ENCODE data around the gene CCNJ. TPM values are rescaled to one million over a fixed set of nuclear protein-coding genes. Genes with fewer than 3 reads are reported as not detected.

CCNJ gene
- polyA plus RNA-seq, 1 of the 3 experiments (the other 2 are of a cell fraction) = 4.3 TPM

GRCh38 chr10:96041146-96041545 lies 2.2 kb upstream of the CCNJ start:
- DNase-seq = no peak
- ChIA-PET POLR2A (no interaction called here), CTCF (no interaction called here)
- Histone ChIP-seq H3F3A (replicated peaks; ENCODE audit: insufficient read depth) (peaks cover 4% of the 10 kb centered on the region), H3K27me3 (ENCODE audit: insufficient read depth) (no peaks in the 10 kb centered on the region), H3K36me3 (replicated peaks in 1 of 2; ENCODE audit: control insufficient read depth in 1 of 2, insufficient read depth in 2 of 2, low read length in 1 of 2) (peaks cover 0 to 3% of the 10 kb centered on the region in 2 experiments), H3K4me3 (ENCODE audit: low read depth in 2 of 2, low read length in 1 of 2) (no peak overlapping the region), H3K9ac (no peak overlapping the region), H3K27ac (ENCODE audit: low read depth in 2 of 2, low read length in 1 of 2) (no peak overlapping the region), H3K4me2 (no peak overlapping the region), H2AFZ (ENCODE audit: low read depth) (no peak overlapping the region), H3K9me2 (no peaks in the 10 kb centered on the region), H3K79me2 (ENCODE audit: insufficient read depth) (peaks cover 31% of the 10 kb centered on the region), H3K9me3 (no peaks in the 10 kb centered on the region), H4K20me1 (ENCODE audit: insufficient read depth) (no peaks in the 10 kb centered on the region), H3K4me1 (ENCODE audit: control insufficient read depth in 1 of 2, insufficient read depth in 2 of 2, low read depth in 1 of 2, low read length in 1 of 2) (peaks cover 0 to 6% of the 10 kb centered on the region in 2 experiments; a peak in 2 of 4 replicates)
- WGBS (ENCODE audit: low lambda C conversion rate) = 97% methylated on average over 11 of the region's 11 CpGs
- TF ChIP-seq CHD2 (IDR thresholded peaks at IDR 0.05; ENCODE audit: low read length, partially characterized antibody) (no peak), YY1 (IDR thresholded peaks at IDR 0.05; ENCODE audit: low read depth) (no peak), GATA2 (CRISPR knock-in tag; IDR thresholded peaks at IDR 0.05) (no peak), PBX3 (IDR thresholded peaks at IDR 0.05) (no peak), MXI1 (IDR thresholded peaks at IDR 0.05; ENCODE audit: low read depth, low read length) (no peak), EP300 (IDR thresholded peaks at IDR 0.05; ENCODE audit: borderline replicate concordance in 1 of 2, low read depth in 1 of 2, low read length in 1 of 2) (no peak), FOXJ3 (CRISPR knock-in tag; IDR thresholded peaks at IDR 0.05) (no peak), FOXM1 (IDR thresholded peaks at IDR 0.05; ENCODE audit: low read depth) (no peak), NFIC (IDR thresholded peaks at IDR 0.05; ENCODE audit: borderline replicate concordance) (no peak), RXRA (IDR thresholded peaks at IDR 0.05; ENCODE audit: borderline replicate concordance, low read depth) (no peak), RAD21 (IDR thresholded peaks at IDR 0.05; ENCODE audit: low read length) (no peak), RFX5 (IDR thresholded peaks at IDR 0.05; ENCODE audit: low read length) (no peak)

GRCh38 chr10:96043893-96044715 lies 721 bp downstream of the CCNJ start:
- Histone ChIP-seq H3F3A (replicated peaks; ENCODE audit: insufficient read depth) (peaks cover 4% of the 10 kb centered on the region), H3K4me1 (ENCODE audit: control insufficient read depth in 1 of 2, insufficient read depth in 2 of 2, low read depth in 1 of 2, low read length in 1 of 2) (peaks cover 0 to 6% of the 10 kb centered on the region in 2 experiments; a peak in 2 of 4 replicates), H3K9me3 (no peaks in the 10 kb centered on the region), H2AFZ (ENCODE audit: low read depth) (peak overlapping the region; percentile 80), H3K79me2 (ENCODE audit: insufficient read depth) (peaks cover 60% of the 10 kb centered on the region), H3K27me3 (ENCODE audit: insufficient read depth) (no peaks in the 10 kb centered on the region), H3K4me2 (peak overlapping the region; percentile 91), H4K20me1 (ENCODE audit: insufficient read depth) (peaks cover 7% of the 10 kb centered on the region; the same call in 1 of the 2 replicates), H3K9me2 (no peaks in the 10 kb centered on the region), H3K36me3 (replicated peaks in 1 of 2; ENCODE audit: control insufficient read depth in 1 of 2, insufficient read depth in 2 of 2, low read length in 1 of 2) (peaks cover 0 to 12% of the 10 kb centered on the region in 2 experiments), H3K4me3 (ENCODE audit: low read depth in 2 of 2, low read length in 1 of 2) (peak overlapping the region; percentile 76 to 92), H3K9ac (peak overlapping the region; percentile 92), H3K27ac (ENCODE audit: low read depth in 2 of 2, low read length in 1 of 2) (peak overlapping the region; percentile 75 to 89)
- WGBS (ENCODE audit: low lambda C conversion rate) = 0% methylated on average over 15 of the region's 58 CpGs
- CTCF ChIA-PET = interaction anchor here (3.0 kb wide), 1 partner anchor 27 kb away, joined by 13 read pairs; no protein-coding TSS in a partner anchor
- DNase-seq = peak; percentile 83
- POLR2A ChIA-PET = interaction anchor here (2.6 to 3.6 kb wide), 2 partner anchors 46 to 86 kb away, joined by 13 to 20 read pairs; partner anchors contain the start of gene ZNF518A
- TF ChIP-seq FOXM1 (IDR thresholded peaks at IDR 0.05; ENCODE audit: low read depth) (no peak), EP300 (IDR thresholded peaks at IDR 0.05; ENCODE audit: borderline replicate concordance in 1 of 2, low read depth in 1 of 2, low read length in 1 of 2) (no peak), ZBTB33 (IDR thresholded peaks at IDR 0.05; ENCODE audit: borderline replicate concordance, low read depth) (no peak), REST (IDR thresholded peaks at IDR 0.05; ENCODE audit: low read depth, low read length) (no peak), YY1 (IDR thresholded peaks at IDR 0.05; ENCODE audit: low read depth) (no peak), RCOR1 (IDR thresholded peaks at IDR 0.05; ENCODE audit: low read length) (no peak), JUND (IDR thresholded peaks at IDR 0.05) (no peak), USF1 (IDR thresholded peaks at IDR 0.05; ENCODE audit: borderline replicate concordance, low read depth) (no peak), MEF2A (IDR thresholded peaks at IDR 0.05; ENCODE audit: borderline replicate concordance, low read depth) (no peak), TAF1 (IDR thresholded peaks at IDR 0.05; ENCODE audit: borderline replicate concordance, low read depth, low read length) (no peak), POLR2AphosphoS5 (IDR thresholded peaks at IDR 0.05; ENCODE audit: low read depth, low read length) (no peak)

Measured in SK-N-SH (cell line).